Stomach (tissue), 9 donors: ENCODE data around the gene ATR. TPM values are rescaled to one million over a fixed set of nuclear protein-coding genes. Genes with fewer than 3 reads are reported as not detected.

Source experiments
- DNase-seq, 2 donors: peaks; one replicate each; pipeline versions ENCODE4 v3.0.0 to v3.0.0-alpha.2; 2013 to 2019
- H3K27ac ChIP-seq, 5 donors: fragments of 200-600 bp in 4 of 5; sonication (generic) in 4 of 5; one replicate each; pipeline ENCODE4 v1.5.1; 2013 to 2019; ENCODE audit warnings: mild to moderate bottlenecking in 1 of 5, moderate library complexity in 1 of 5
- H3K27me3 ChIP-seq, 3 donors: fragments of 200-600 bp; sonication (generic); one replicate each; pipeline ENCODE4 v1.5.1; 2017 to 2019; ENCODE audit warnings: mixed run types in 1 of 3
- H3K36me3 ChIP-seq, 4 donors: fragments of 200-600 bp; sonication (generic); 1 replicate in 3 of 4; 2 replicates in 1 of 4; pipeline ENCODE4 v1.5.1; 2016 to 2019
- H3K4me1 ChIP-seq, 4 donors: fragments of 200-600 bp; sonication (generic); one replicate each; pipeline ENCODE4 v1.5.1; 2016 to 2019
- H3K4me3 ChIP-seq, 4 donors: fragments of 200-600 bp; sonication (generic) in 3 of 4; one replicate each; pipeline ENCODE4 v1.5.1; 2016 to 2019; ENCODE audit warnings: mild to moderate bottlenecking in 1 of 4
- H3K9me3 ChIP-seq, 4 donors: fragments of 200-600 bp; sonication (generic); one replicate each; pipeline ENCODE4 v1.5.1; 2016 to 2019
- EP300 ChIP-seq: sonication (generic); formaldehyde crosslinking; IDR thresholded peaks from one replicate; pipeline ENCODE4 v1.6.1; 2017; ENCODE audit warnings: antibody characterized with exemption
- POLR2A ChIP-seq, 4 donors: fragments of 450-650 bp; IDR thresholded peaks; one replicate each; pipeline ENCODE4 v1.6.1; 2016; ENCODE audit warnings: antibody characterized with exemption in 4 of 4, control low read depth in 2 of 4, mild to moderate bottlenecking in 1 of 4, moderate library complexity in 1 of 4
- POLR2AphosphoS5 ChIP-seq, 3 donors: sonication (generic); formaldehyde crosslinking; IDR thresholded peaks; one replicate each; pipeline ENCODE4 v1.6.1; 2016; ENCODE audit warnings: antibody characterized with exemption in 3 of 3
- WGBS, 5 donors: extraction: QIAGEN DNeasy Blood & Tissue Kit in 3 of 5; methylation state at CpG; one replicate each; pipeline versions ENCODE4 v1.1.5 to v1.1.7; 2013 to 2018; 5-methylcytosine and 5-hydroxymethylcytosine counted together
- intact Hi-C: fragments of 100-400 bp; cut with DNase I; formaldehyde crosslinking; loops from one replicate; pipeline ENCODE4 v1.15.1; 2023; ENCODE audit warnings: low total_unique reads
- polyA plus RNA-seq, 3 donors: library from polyadenylated mRNA; stranded (reverse); fragments of 200-250 nt; gene quantifications; one replicate each; pipeline ENCODE4 v1.2.3, GENCODE V29; 2013
- total RNA-seq, 5 donors: library from RNA; depleted of rRNA; stranded (reverse); fragments of >200 nt; gene quantifications; one replicate each; pipeline versions ENCODE4 v1.1.0 to v1.2.3, GENCODE V29; 2014 to 2016
- TF ChIP-seq, protein P1 (sequence below), 7 experiments: fragments of 450-650 bp in 4 of 7; fragments of 200-600 bp in 3 of 7; sonication (generic) in 3 of 7; IDR thresholded peaks; one replicate each; pipeline ENCODE4 v1.5.1; 2016 to 2019; ENCODE audit warnings: antibody characterized with exemption in 7 of 7, control low read depth in 2 of 7, mild to moderate bottlenecking in 1 of 7
- donor health status: healthy with polysubstance abuse.
- donor health status: Bipolar disorder and iron deficiency.
- donor health status: healthy.

ATR gene
- total and polyA plus RNA-seq, 8 donors, result 6.0 to 51.0 (median 14.5) TPM

DNA sequence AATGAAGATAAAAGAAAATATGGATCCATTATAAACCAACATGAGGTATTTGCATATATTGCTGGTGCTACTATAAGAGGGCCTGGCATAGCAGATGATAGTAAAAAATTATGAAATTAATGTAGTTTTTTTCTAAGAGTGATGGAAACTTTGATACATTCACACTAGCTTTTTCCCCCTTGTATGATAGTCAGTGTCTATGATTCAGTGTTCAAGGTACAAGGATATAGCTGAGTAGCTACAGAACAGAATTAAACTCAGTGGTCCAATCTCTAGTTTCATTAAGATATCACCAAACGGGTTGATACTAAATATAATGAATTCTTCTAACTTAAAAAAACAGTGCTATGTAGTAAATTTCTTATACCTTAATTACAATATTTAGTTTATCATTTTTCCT is 80.8 kb downstream of the ATR start:
- no peak for DNase-seq
- Histone ChIP-seq H3K9me3 (no peaks in the 10 kb centered on the region), H3K36me3 (peaks cover 13 to 75% (median 73%) of the 10 kb centered on the region in 4 donors), H3K27ac (no peak overlapping the region), H3K27me3 (no peaks in the 10 kb centered on the region), H3K4me3 (no peak overlapping the region), H3K4me1 (no peaks in the 10 kb centered on the region)
- TF ChIP-seq EP300, result no peak
- TF ChIP-seq POLR2A (IDR thresholded peaks at IDR 0.05), result no peak
- no peak for TF ChIP-seq POLR2AphosphoS5 (IDR thresholded peaks at IDR 0.05)
- TF ChIP-seq, protein P1, sequence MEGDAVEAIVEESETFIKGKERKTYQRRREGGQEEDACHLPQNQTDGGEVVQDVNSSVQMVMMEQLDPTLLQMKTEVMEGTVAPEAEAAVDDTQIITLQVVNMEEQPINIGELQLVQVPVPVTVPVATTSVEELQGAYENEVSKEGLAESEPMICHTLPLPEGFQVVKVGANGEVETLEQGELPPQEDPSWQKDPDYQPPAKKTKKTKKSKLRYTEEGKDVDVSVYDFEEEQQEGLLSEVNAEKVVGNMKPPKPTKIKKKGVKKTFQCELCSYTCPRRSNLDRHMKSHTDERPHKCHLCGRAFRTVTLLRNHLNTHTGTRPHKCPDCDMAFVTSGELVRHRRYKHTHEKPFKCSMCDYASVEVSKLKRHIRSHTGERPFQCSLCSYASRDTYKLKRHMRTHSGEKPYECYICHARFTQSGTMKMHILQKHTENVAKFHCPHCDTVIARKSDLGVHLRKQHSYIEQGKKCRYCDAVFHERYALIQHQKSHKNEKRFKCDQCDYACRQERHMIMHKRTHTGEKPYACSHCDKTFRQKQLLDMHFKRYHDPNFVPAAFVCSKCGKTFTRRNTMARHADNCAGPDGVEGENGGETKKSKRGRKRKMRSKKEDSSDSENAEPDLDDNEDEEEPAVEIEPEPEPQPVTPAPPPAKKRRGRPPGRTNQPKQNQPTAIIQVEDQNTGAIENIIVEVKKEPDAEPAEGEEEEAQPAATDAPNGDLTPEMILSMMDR (IDR thresholded peaks at IDR 0.05), result no peak
- intact Hi-C loops, result no loop called here
- 80 to 92% (median 83%) methylated on average over 1 of the region's 1 CpG for WGBS, 5 donors

DNA sequence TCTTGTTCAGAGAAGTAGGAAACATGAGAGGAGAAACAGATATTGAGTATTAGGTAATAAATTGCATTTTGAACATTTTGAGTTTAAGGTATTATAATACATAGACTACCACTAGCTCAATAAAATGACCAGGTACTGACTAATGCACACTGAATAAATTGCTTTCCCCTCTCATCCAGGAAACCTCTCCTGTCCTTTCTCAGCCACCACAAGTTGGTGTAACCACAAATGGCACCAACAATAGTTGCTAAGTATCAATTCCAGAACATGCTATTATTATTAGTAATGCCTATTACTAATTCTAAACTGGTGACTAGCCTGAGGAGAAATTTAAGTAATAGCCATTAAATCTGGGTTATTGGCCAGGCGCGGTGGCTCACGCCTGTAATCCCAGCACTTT is 83.4 kb downstream of the ATR start:
- Histone ChIP-seq H3K36me3 (peaks cover 11 to 93% (median 90%) of the 10 kb centered on the region in 4 donors), H3K4me3 (no peak overlapping the region), H3K27me3 (no peaks in the 10 kb centered on the region), H3K4me1 (no peaks in the 10 kb centered on the region), H3K9me3 (no peaks in the 10 kb centered on the region), H3K27ac (no peak overlapping the region)
- intact Hi-C loops, result no loop called here
- no peak for DNase-seq
- 76 to 100% (median 93%) methylated on average over 3 of the region's 3 CpGs for WGBS, 5 donors
- TF ChIP-seq, protein P1 (IDR thresholded peaks at IDR 0.05), result no peak
- no peak for TF ChIP-seq POLR2AphosphoS5 (IDR thresholded peaks at IDR 0.05)
- no peak for TF ChIP-seq EP300
- TF ChIP-seq POLR2A (IDR thresholded peaks at IDR 0.05), result no peak

DNA sequence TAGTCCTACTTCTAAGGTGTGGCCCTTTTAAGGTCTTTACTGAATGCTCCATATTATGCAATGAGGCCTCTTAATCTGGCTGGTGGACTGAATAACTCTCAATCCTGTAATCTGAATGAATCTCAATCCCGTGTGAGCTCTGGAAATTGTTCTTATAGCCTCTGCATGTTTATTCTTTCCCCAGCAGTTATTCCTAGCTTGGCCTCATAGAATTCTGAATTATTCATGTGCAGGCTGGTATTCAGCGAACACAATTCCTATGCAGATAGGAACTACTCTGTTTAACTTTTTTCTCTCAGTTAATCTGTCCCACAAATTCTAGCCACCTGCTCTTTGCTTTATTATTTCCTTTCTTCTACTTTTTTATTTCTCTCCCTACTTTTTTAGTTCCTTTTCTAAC is 86.3 kb downstream of the ATR start:
- no peak overlapping the region for H3K27ac ChIP-seq
- H3K27me3 ChIP-seq, result no peaks in the 10 kb centered on the region
- intact Hi-C loops, result no loop called here
- no peak for DNase-seq
- TF ChIP-seq, protein P1 (IDR thresholded peaks at IDR 0.05), result no peak
- TF ChIP-seq POLR2A (IDR thresholded peaks at IDR 0.05), result no peak
- no peak for TF ChIP-seq EP300
- TF ChIP-seq POLR2AphosphoS5 (IDR thresholded peaks at IDR 0.05), result no peak
- no peak overlapping the region for H3K4me3 ChIP-seq
- 94 to 100% (median 96%) methylated on average over 2 of the region's 2 CpGs for WGBS, 5 donors
- H3K9me3 ChIP-seq, result no peaks in the 10 kb centered on the region
- H3K36me3 ChIP-seq, result peaks cover 6 to 95% (median 94%) of the 10 kb centered on the region in 4 donors
- no peaks in the 10 kb centered on the region for H3K4me1 ChIP-seq

DNA sequence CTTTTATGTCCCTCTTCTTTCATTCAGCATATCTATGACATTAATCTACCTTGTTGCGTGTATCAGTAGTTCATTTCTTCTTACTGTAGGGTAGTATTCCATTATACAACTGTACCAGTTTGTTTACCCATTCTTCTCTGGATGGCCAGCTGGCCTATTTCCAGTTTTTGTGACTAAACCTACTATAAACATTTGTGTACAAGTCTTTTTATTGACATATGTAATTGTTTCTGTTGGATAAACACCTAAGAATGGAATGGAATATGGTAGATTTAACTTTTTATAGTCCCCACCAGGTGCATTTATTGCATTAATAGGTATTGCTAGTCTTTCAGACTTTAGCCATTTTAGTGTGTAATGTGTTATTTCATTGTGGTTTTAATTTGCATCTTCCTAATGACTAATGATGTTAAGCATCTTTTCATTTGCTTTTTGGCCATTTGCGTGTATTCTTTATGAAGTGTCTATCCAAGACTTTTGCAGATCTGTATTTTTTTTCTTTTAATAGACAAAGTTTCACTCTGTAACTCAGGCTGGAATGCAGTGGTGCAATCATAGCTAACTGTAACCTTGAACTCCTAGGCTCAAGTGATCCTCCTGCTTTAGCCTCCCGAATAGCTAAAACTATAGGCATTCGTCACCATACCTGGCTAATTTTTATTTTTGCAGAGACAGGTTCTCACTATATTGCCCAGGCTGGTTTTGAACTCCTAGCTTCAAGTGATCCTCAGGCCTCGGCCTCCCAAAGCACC is 88.8 kb downstream of the ATR start:
- intact Hi-C loops, result no loop called here
- H3K27me3 ChIP-seq, result no peaks in the 10 kb centered on the region
- H3K9me3 ChIP-seq, result no peaks in the 10 kb centered on the region
- no peaks in the 10 kb centered on the region for H3K4me1 ChIP-seq
- H3K4me3 ChIP-seq, result no peak overlapping the region
- no peak overlapping the region for H3K27ac ChIP-seq
- TF ChIP-seq POLR2A (IDR thresholded peaks at IDR 0.05), result no peak
- no peak for TF ChIP-seq EP300
- TF ChIP-seq POLR2AphosphoS5 (IDR thresholded peaks at IDR 0.05), result no peak
- TF ChIP-seq, protein P1 (IDR thresholded peaks at IDR 0.05), result no peak
- WGBS, 5 donors, result 93 to 99% (median 95%) methylated on average over 5 of the region's 5 CpGs
- peaks cover 12 to 96% (median 91%) of the 10 kb centered on the region in 4 donors for H3K36me3 ChIP-seq
- no peak for DNase-seq
